ENCODE data around the gene OR51G2.

Gene OR51G2

GRCh38 chr11:4863876-4864275, 55.3 kb downstream of the OR51G2 start:
- DNase-seq (ENCODE audit: low spot score) = no peak

Measured in LoVo (cell line).